HepG2 (cell line): ENCODE results near the gene TCF20. TPM values are rescaled to one million over a fixed set of nuclear protein-coding genes. Genes with fewer than 3 reads are reported as not detected.

Source experiments
- ATAC-seq: fragments of 200-7000 bp; cut with Tn5 transposase; 3 replicates; pipeline ENCODE4 v1.9.1; 2020; ENCODE audit warnings: mild to moderate bottlenecking, moderate library complexity
- BruUV-seq: library from RNA; stranded (reverse); fragments of 400-500 nt; replicated peaks from 2 replicates; lab custom pipeline; 2021; lab: Mats Ljungman, UMichigan
- CTCF ChIA-PET: fragments of 300-600 bp; formaldehyde crosslinking; extraction: SDS; loops from one replicate; lab custom pipeline; 2021; ENCODE audit warnings: low total read pairs, inconsistent platforms, low intra/inter-chr PET ratio; lab: Yijun Ruan, JAX
- POLR2A ChIA-PET: fragments of 350-600 bp; sonication (Branson Sonifier 250); formaldehyde crosslinking; loops from one replicate; lab custom pipeline; 2020; ENCODE audit warnings: antibody characterized with exemption, inconsistent platforms; lab: Yijun Ruan, JAX
- DNase-seq: peaks from one replicate; pipeline ENCODE4 v3.0.0-alpha.2; 2015; ENCODE audit warnings: low spot score
- FAIRE-seq: peaks from 3 replicates; lab custom pipeline; 2011; peaks lifted over from hg19 to GRCh38; lab: Jason Lieb, UNC
- H2AFZ ChIP-seq: one replicate; pipeline ENCODE4 v1.6.1; 2011; ENCODE audit warnings: low read length, inconsistent platforms
- H3K27ac ChIP-seq: fragments of 300-600 bp; 3 replicates; pipeline ENCODE4 v1.8.0; 2011; ENCODE audit warnings: mixed run types, mild to moderate bottlenecking, mixed read lengths, low read length, inconsistent platforms; ENCODE audit not compliant: insufficient read depth; ENCODE audit errors: extremely low read length
- H3K27me3 ChIP-seq, 2 experiments: fragments of 200-600 bp in 1 of 2; 2 replicates in 1 of 2; 3 replicates in 1 of 2; pipeline versions ENCODE4 v1.6.0 to v1.8.0; 2011; ENCODE audit warnings: low read length in 2 of 2, mild to moderate bottlenecking in 2 of 2, moderate library complexity in 2 of 2, inconsistent platforms in 1 of 2; ENCODE audit not compliant: insufficient read depth in 2 of 2, control insufficient read depth in 1 of 2
- H3K36me3 ChIP-seq, 2 experiments: fragments of 200-600 bp in 1 of 2; replicated peaks in 1 of 2; 2 replicates in 1 of 2; 3 replicates in 1 of 2; pipeline versions ENCODE4 v1.5.1 to v1.8.0; 2011; ENCODE audit warnings: low read length in 2 of 2, inconsistent platforms in 1 of 2; ENCODE audit not compliant: insufficient read depth in 2 of 2, control insufficient read depth in 1 of 2
- H3K4me1 ChIP-seq: 2 replicates; pipeline ENCODE4 v1.5.1; 2012; ENCODE audit warnings: low read length, inconsistent platforms; ENCODE audit not compliant: insufficient read depth
- H3K4me2 ChIP-seq: 2 replicates; pipeline ENCODE4 v1.6.0; 2011; ENCODE audit warnings: low read depth, low read length, inconsistent platforms
- H3K4me3 ChIP-seq, 3 experiments: fragments of 200-600 bp in 1 of 3; sonication (generic), shearing (Covaris generic) in 1 of 3; replicated peaks in 1 of 3; 2 replicates each; pipeline ENCODE4 v1.5.1; 2011 to 2016; ENCODE audit warnings: low read length in 3 of 3, inconsistent platforms in 2 of 3, low read depth in 2 of 3, mild to moderate bottlenecking in 2 of 3, control low read depth in 1 of 3, mixed read lengths in 1 of 3; ENCODE audit not compliant: insufficient read depth in 1 of 3
- H3K79me2 ChIP-seq: one replicate; pipeline ENCODE4 v1.6.1; 2011; ENCODE audit warnings: low read length, inconsistent platforms; ENCODE audit not compliant: insufficient read depth
- H3K9ac ChIP-seq: 2 replicates; pipeline ENCODE4 v1.6.0; 2011; ENCODE audit warnings: mild to moderate bottlenecking, low read depth, low read length, inconsistent platforms; ENCODE audit not compliant: insufficient read depth
- H3K9me3 ChIP-seq: 2 replicates; pipeline ENCODE4 v1.5.1; 2012; ENCODE audit warnings: mild to moderate bottlenecking, low read length
- H4K20me1 ChIP-seq: 2 replicates; pipeline ENCODE4 v1.6.0; 2011; ENCODE audit warnings: inconsistent platforms, mild to moderate bottlenecking, low read length, moderate library complexity; ENCODE audit not compliant: insufficient read depth
- BRCA1 ChIP-seq: sonication (generic); formaldehyde crosslinking; IDR thresholded peaks from 2 replicates; pipeline ENCODE4 v1.4.0; 2020; ENCODE audit warnings: missing genetic modification reagents
- ESRRA ChIP-seq: sonication (generic); formaldehyde crosslinking; IDR thresholded peaks from 2 replicates; pipeline ENCODE4 v1.5.1; 2020; ENCODE audit warnings: mild to moderate bottlenecking, low read depth, missing genetic modification reagents
- KLF16 ChIP-seq, 2 experiments: sonication (generic) in 1 of 2; formaldehyde crosslinking in 1 of 2; IDR thresholded peaks; 2 replicates each; pipeline versions ENCODE4 v1.6.1 to v1.8.0; 2016 to 2023; ENCODE audit warnings: missing genetic modification reagents in 2 of 2, missing compliant biosample characterization in 1 of 2
- KMT2A ChIP-seq: sonication (generic); formaldehyde crosslinking; IDR thresholded peaks from 2 replicates; pipeline ENCODE4 v1.4.0; 2020; ENCODE audit warnings: missing genetic modification reagents
- NFIC ChIP-seq: IDR thresholded peaks from 2 replicates; pipeline ENCODE4 v1.6.1; 2012; ENCODE audit warnings: mild to moderate bottlenecking, low read length, inconsistent platforms
- ZFP62 ChIP-seq: sonication (generic); formaldehyde crosslinking; IDR thresholded peaks from 2 replicates; pipeline ENCODE4 v1.4.0; 2020; ENCODE audit warnings: missing genetic modification reagents
- ZFX ChIP-seq: sonication (generic); formaldehyde crosslinking; IDR thresholded peaks from 2 replicates; pipeline ENCODE4 v1.4.0; 2020; ENCODE audit warnings: mild to moderate bottlenecking, low read depth, missing genetic modification reagents, moderate library complexity
- ZNF264 ChIP-seq: sonication (generic); formaldehyde crosslinking; IDR thresholded peaks from 2 replicates; pipeline ENCODE4 v1.4.0; 2020; ENCODE audit warnings: missing genetic modification reagents
- ZNF431 ChIP-seq: sonication (generic); formaldehyde crosslinking; IDR thresholded peaks from 2 replicates; pipeline ENCODE4 v1.9.0; 2022; ENCODE audit warnings: missing genetic modification reagents, low read depth, mild to moderate bottlenecking, borderline replicate concordance
- ZNF670 ChIP-seq: sonication (generic); formaldehyde crosslinking; IDR thresholded peaks from 2 replicates; pipeline ENCODE4 v1.8.0; 2022; ENCODE audit warnings: mild to moderate bottlenecking, missing genetic modification reagents, borderline replicate concordance
- WGBS: methylation state at CpG from one replicate; pipeline ENCODE4 v1.1.6; 2017; ENCODE audit warnings: low lambda C conversion rate; 5-methylcytosine and 5-hydroxymethylcytosine counted together
- in situ Hi-C: cut with HindIII; loops from 2 replicates; pipeline ENCODE4 v1.10.0; 2017; ENCODE audit warnings: low pct_unique_long_range_greater_than_20kb; ENCODE audit not compliant: extremely low pct_ligation_motif_present
- intact Hi-C: fragments of 100-400 bp; cut with micrococcal nuclease; formaldehyde crosslinking; loops from one replicate; pipeline ENCODE4 v1.10.0; 2022; ENCODE audit not compliant: unreplicated experiment
- polyA plus RNA-seq, 8 experiments: library from polyadenylated mRNA; depleted of rRNA in 3 of 8; stranded (reverse) in 7 of 8; unstranded in 1 of 8; fragments of >200 nt; fragmentation: Illumina TruSeq in 4 of 8; extraction: Trizol in 4 of 8; gene quantifications; 2 replicates each; pipeline versions ENCODE4 v1.2.1 to v1.2.3, GENCODE V29; 2011 to 2016; ENCODE audit warnings: low read depth in 4 of 8, missing spikeins in 1 of 8, mixed read lengths in 1 of 8; ENCODE audit not compliant: insufficient read depth in 1 of 8
- total RNA-seq, 5 experiments: library from RNA; depleted of rRNA; stranded (reverse); fragments of >200 nt; fragmentation: Illumina TruSeq; extraction: Trizol; gene quantifications; 2 replicates each; pipeline ENCODE4 v1.2.3, GENCODE V29; 2016; ENCODE audit warnings: low read depth in 1 of 5
- TF ChIP-seq, protein P1 (sequence below): sonication (generic); formaldehyde crosslinking; IDR thresholded peaks from 2 replicates; pipeline ENCODE4 v1.4.0; 2020; ENCODE audit warnings: missing genetic modification reagents
- TF ChIP-seq, protein P2 (sequence below): sonication (generic); formaldehyde crosslinking; IDR thresholded peaks from 2 replicates; pipeline ENCODE4 v1.5.1; 2020; ENCODE audit warnings: missing genetic modification reagents, mild to moderate bottlenecking, borderline replicate concordance
- TF ChIP-seq, protein P3 (sequence below), 2 experiments: IDR thresholded peaks; 2 replicates each; pipeline ENCODE4 v1.6.1; 2011 to 2012; ENCODE audit warnings: low read length in 2 of 2, borderline replicate concordance in 1 of 2, low read depth in 1 of 2, mild to moderate bottlenecking in 1 of 2, moderate library complexity in 1 of 2

Gene TCF20
- total and polyA plus RNA-seq, 2 of the 13 experiments (the other 11 are each of a cell fraction or from before 2014, with no cell fraction given): 12.8 to 23.7 TPM

DNA sequence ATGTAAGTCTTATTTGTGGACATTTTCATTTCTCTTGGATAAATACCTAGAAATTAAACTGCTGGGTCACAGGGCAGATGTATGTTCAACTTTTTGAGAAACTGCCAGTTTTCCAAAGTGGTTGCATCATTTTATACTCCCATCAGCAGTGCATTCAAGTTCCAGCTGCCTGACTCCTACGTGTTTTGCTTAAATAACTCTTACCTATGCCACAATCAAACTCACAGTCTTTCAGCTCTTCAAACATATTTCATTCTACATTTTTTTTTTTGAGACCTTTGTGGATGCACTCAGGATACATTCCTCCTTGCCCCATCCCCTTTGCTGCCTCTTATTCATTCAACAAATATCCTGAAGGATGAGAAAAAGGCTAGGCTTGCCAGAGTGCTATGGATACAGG is 9.2 kb downstream of the TCF20 start:
- no peak for FAIRE-seq
- Histone ChIP-seq H3K4me2 (no peak overlapping the region), H3K9ac (no peak overlapping the region), H3K27me3 (no peaks in the 10 kb centered on the region), H3K27ac (no peak overlapping the region), H3K9me3 (no peaks in the 10 kb centered on the region), H3K79me2 (peaks cover 97% of the 10 kb centered on the region), H3K36me3 (no peaks in the 10 kb centered on the region), H4K20me1 (peaks cover 75% of the 10 kb centered on the region), H2AFZ (no peak overlapping the region), H3K4me3 (no peak overlapping the region), H3K4me1 (peaks cover 32% of the 10 kb centered on the region)
- no peak for DNase-seq
- ChIA-PET POLR2A (no interaction called here), CTCF (no interaction called here)
- no peak for ATAC-seq
- intact Hi-C loops (loop anchor here (10.0 kb wide), 1 partner anchor 86 kb away; no protein-coding TSS in a partner anchor), in situ Hi-C loops (no loop called here)
- WGBS: 98% methylated on average over 1 of the region's 1 CpG
- no TSS peak for BruUV-seq
- no peak for TF ChIP-seq KMT2A
- no peak for TF ChIP-seq ZNF431 (CRISPR knock-in tag)
- no peak for TF ChIP-seq ESRRA
- no peak for TF ChIP-seq NFIC
- no peak for TF ChIP-seq KLF16 (CRISPR knock-in tag; IDR thresholded peaks at IDR 0.05)
- TF ChIP-seq, protein P1, sequence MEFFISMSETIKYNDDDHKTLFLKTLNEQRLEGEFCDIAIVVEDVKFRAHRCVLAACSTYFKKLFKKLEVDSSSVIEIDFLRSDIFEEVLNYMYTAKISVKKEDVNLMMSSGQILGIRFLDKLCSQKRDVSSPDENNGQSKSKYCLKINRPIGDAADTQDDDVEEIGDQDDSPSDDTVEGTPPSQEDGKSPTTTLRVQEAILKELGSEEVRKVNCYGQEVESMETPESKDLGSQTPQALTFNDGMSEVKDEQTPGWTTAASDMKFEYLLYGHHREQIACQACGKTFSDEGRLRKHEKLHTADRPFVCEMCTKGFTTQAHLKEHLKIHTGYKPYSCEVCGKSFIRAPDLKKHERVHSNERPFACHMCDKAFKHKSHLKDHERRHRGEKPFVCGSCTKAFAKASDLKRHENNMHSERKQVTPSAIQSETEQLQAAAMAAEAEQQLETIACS (CRISPR knock-in tag): no peak

DNA sequence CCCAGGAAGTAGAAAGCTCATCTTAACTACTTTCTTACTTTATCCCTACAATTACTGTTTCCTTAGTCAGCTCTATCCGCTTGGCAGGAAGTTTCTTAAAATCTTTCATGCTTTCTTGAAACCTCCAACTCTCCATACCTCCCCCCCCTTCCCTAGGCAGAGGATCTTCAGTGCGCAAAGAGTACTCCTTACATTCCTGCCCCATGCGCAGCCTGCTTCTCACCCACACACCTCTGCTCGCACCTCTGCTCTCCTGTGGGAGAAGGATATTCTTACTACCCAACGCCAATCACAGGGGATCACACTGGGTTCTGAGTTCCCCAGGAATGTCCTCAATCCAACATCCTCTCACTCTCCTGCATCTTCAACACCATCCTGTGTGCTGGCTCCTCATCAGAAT is 12.3 kb downstream of the TCF20 start:
- BruUV-seq: no TSS peak
- Histone ChIP-seq H3K4me2 (no peak overlapping the region), H3K4me1 (peaks cover 18% of the 10 kb centered on the region; the same call in 1 of the 2 replicates), H3K9ac (no peak overlapping the region), H3K27ac (no peak overlapping the region), H3K36me3 (no peaks in the 10 kb centered on the region; a peak in 1 of 5 replicates), H4K20me1 (peaks cover 53% of the 10 kb centered on the region), H3K27me3 (no peaks in the 10 kb centered on the region), H2AFZ (no peak overlapping the region), H3K9me3 (no peaks in the 10 kb centered on the region), H3K79me2 (peaks cover 94% of the 10 kb centered on the region), H3K4me3 (no peak overlapping the region)
- in situ Hi-C loops (no loop called here), intact Hi-C loops (no loop called here)
- ATAC-seq (no peak), DNase-seq (no peak), FAIRE-seq (no peak)
- ChIA-PET CTCF (no interaction called here), POLR2A (no interaction called here)
- whole genome bisulfite sequencing: 96% methylated on average over 5 of the region's 5 CpGs
- TF ChIP-seq ZFX (CRISPR knock-in tag): no peak
- TF ChIP-seq BRCA1 (CRISPR knock-in tag): no peak
- TF ChIP-seq ZNF264 (CRISPR knock-in tag): no peak
- TF ChIP-seq ZFP62 (CRISPR knock-in tag): no peak
- TF ChIP-seq, protein P2, sequence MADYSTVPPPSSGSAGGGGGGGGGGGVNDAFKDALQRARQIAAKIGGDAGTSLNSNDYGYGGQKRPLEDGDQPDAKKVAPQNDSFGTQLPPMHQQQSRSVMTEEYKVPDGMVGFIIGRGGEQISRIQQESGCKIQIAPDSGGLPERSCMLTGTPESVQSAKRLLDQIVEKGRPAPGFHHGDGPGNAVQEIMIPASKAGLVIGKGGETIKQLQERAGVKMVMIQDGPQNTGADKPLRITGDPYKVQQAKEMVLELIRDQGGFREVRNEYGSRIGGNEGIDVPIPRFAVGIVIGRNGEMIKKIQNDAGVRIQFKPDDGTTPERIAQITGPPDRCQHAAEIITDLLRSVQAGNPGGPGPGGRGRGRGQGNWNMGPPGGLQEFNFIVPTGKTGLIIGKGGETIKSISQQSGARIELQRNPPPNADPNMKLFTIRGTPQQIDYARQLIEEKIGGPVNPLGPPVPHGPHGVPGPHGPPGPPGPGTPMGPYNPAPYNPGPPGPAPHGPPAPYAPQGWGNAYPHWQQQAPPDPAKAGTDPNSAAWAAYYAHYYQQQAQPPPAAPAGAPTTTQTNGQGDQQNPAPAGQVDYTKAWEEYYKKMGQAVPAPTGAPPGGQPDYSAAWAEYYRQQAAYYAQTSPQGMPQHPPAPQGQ (CRISPR knock-in tag): no peak
- no peak for TF ChIP-seq ZNF670 (CRISPR knock-in tag)
- TF ChIP-seq, protein P3, sequence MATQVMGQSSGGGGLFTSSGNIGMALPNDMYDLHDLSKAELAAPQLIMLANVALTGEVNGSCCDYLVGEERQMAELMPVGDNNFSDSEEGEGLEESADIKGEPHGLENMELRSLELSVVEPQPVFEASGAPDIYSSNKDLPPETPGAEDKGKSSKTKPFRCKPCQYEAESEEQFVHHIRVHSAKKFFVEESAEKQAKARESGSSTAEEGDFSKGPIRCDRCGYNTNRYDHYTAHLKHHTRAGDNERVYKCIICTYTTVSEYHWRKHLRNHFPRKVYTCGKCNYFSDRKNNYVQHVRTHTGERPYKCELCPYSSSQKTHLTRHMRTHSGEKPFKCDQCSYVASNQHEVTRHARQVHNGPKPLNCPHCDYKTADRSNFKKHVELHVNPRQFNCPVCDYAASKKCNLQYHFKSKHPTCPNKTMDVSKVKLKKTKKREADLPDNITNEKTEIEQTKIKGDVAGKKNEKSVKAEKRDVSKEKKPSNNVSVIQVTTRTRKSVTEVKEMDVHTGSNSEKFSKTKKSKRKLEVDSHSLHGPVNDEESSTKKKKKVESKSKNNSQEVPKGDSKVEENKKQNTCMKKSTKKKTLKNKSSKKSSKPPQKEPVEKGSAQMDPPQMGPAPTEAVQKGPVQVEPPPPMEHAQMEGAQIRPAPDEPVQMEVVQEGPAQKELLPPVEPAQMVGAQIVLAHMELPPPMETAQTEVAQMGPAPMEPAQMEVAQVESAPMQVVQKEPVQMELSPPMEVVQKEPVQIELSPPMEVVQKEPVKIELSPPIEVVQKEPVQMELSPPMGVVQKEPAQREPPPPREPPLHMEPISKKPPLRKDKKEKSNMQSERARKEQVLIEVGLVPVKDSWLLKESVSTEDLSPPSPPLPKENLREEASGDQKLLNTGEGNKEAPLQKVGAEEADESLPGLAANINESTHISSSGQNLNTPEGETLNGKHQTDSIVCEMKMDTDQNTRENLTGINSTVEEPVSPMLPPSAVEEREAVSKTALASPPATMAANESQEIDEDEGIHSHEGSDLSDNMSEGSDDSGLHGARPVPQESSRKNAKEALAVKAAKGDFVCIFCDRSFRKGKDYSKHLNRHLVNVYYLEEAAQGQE (IDR thresholded peaks at IDR 0.05; ENCODE audit: borderline replicate concordance in 1 of 2, low read depth in 1 of 2, low read length in 2 of 2): no peak
